Measurements from ENCODE around the gene LOXL1. TPM values are rescaled to one million over a fixed set of nuclear protein-coding genes. Genes with fewer than 3 reads are reported as not detected.

The LOXL1 gene
- total RNA-seq, 1 donor from 2014 or later: 260 TPM

- Histone ChIP-seq H3K36me3 (peaks cover 8 to 15% of the 10 kb centered on the region in 2 donors), H3K9me3 (no peaks in the 10 kb centered on the region), H3K4me3 (no peak overlapping the region), H3K4me1 (no peaks in the 10 kb centered on the region), H3K27me3 (no peaks in the 10 kb centered on the region), H3K27ac (no peak overlapping the region)
- no peak for DNase-seq (ENCODE audit: low spot score in 2 of 2)
- TF ChIP-seq CTCF (IDR thresholded peaks at IDR 0.05): no peak
- intact Hi-C loops (cut with DNase I): no loop called here
Observed at GRCh38 chr15:73914145-73914544, 12.1 kb upstream of the LOXL1 start.

GRCh38 chr15:73915082-73915481 lies 11.2 kb upstream of the LOXL1 start:
- H3K27ac ChIP-seq: no peak overlapping the region
- H3K4me1 ChIP-seq: no peaks in the 10 kb centered on the region
- intact Hi-C loops (cut with DNase I): no loop called here
- H3K4me3 ChIP-seq: no peak overlapping the region
- no peak for TF ChIP-seq CTCF (IDR thresholded peaks at IDR 0.05)
- no peak for DNase-seq (ENCODE audit: low spot score in 2 of 2)
- no peaks in the 10 kb centered on the region for H3K27me3 ChIP-seq
- no peaks in the 10 kb centered on the region for H3K9me3 ChIP-seq
- peaks cover 12 to 13% of the 10 kb centered on the region in 2 donors for H3K36me3 ChIP-seq

- Histone ChIP-seq H3K27ac (no peak overlapping the region), H3K4me1 (peaks cover 25 to 28% of the 10 kb centered on the region in 2 donors), H3K36me3 (peaks cover 12 to 13% of the 10 kb centered on the region in 2 donors), H3K4me3 (no peak overlapping the region), H3K9me3 (no peaks in the 10 kb centered on the region), H3K27me3 (no peaks in the 10 kb centered on the region)
- no peak for DNase-seq (ENCODE audit: low spot score in 2 of 2)
- no peak for TF ChIP-seq CTCF (IDR thresholded peaks at IDR 0.05)
- intact Hi-C loops (cut with DNase I): no loop called here
Observed at GRCh38 chr15:73918784-73919183, 7.5 kb upstream of the LOXL1 start.

GRCh38 chr15:73919706-73920105 lies 6.6 kb upstream of the LOXL1 start:
- Histone ChIP-seq H3K27ac (no peak overlapping the region), H3K9me3 (no peaks in the 10 kb centered on the region), H3K4me3 (no peak overlapping the region), H3K4me1 (peaks cover 33 to 35% of the 10 kb centered on the region in 2 donors), H3K27me3 (no peaks in the 10 kb centered on the region), H3K36me3 (peaks cover 12 to 13% of the 10 kb centered on the region in 2 donors)
- intact Hi-C loops (cut with DNase I): loop anchor here (5.0 kb wide), 2 partner anchors 117 to 237 kb away; partner anchors contain the start of gene CD276
- TF ChIP-seq CTCF (IDR thresholded peaks at IDR 0.05): no peak
- no peak for DNase-seq (ENCODE audit: low spot score in 2 of 2)

- H3K27me3 ChIP-seq: no peaks in the 10 kb centered on the region
- peaks cover 7 to 13% of the 10 kb centered on the region in 2 donors for H3K36me3 ChIP-seq
- DNase-seq (ENCODE audit: low spot score in 2 of 2): no peak
- H3K4me1 ChIP-seq: peaks cover 46% of the 10 kb centered on the region in 2 donors
- H3K27ac ChIP-seq: peak overlapping the region; percentile 92 to 97
- no peaks in the 10 kb centered on the region for H3K9me3 ChIP-seq
- no peak overlapping the region for H3K4me3 ChIP-seq
- intact Hi-C loops (cut with DNase I): loop anchor here (5.0 kb wide), 2 partner anchors 119 to 239 kb away; partner anchors contain the start of gene CD276
- no peak for TF ChIP-seq CTCF (IDR thresholded peaks at IDR 0.05)
Observed at GRCh38 chr15:73921254-73921925, 4.9 kb upstream of the LOXL1 start.

Data from ascending aorta (tissue), 2 donors.